ENCODE data around the gene OBP2A.
"Not testable (repeated sequence)": the region's sequence is repeated elsewhere in the genome, so short reads cannot be mapped to it uniquely, and the experiment has no call there.

OBP2A gene, protein sequence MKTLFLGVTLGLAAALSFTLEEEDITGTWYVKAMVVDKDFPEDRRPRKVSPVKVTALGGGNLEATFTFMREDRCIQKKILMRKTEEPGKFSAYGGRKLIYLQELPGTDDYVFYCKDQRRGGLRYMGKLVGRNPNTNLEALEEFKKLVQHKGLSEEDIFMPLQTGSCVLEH

DNA sequence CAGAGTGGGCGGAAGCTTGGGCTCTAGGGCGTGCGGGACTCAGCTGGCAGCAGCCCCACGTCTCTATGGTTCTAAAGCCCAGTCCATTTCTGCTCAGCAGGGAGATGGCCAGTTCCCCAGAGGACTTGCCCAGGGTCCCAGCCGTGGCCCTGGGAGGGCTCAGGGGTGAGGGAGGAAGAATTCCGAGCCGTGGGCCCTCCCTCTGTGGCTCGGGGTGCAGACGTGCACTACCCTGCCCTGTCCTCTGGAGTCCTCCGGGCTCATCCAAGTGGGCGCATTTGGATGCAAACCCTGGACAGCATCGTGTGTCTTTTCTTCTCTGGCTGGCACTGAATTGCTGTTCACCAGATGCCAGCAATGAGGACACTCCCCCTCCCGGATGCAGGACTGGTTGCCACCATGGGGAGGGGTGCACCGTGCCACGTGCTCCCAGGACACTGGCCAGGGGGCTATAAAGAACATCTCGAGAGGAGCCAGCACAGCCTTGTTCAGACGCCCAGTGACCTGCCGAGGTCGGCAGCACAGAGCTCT is at the start of gene OBP2A:
Gene OBP2A (plus strand): TSS at position 481 of the 531 bp plus-strand sequence. CDS start 55 bp downstream, outside the sequence.
- not testable (repeated sequence) for DNase-seq

DNA sequence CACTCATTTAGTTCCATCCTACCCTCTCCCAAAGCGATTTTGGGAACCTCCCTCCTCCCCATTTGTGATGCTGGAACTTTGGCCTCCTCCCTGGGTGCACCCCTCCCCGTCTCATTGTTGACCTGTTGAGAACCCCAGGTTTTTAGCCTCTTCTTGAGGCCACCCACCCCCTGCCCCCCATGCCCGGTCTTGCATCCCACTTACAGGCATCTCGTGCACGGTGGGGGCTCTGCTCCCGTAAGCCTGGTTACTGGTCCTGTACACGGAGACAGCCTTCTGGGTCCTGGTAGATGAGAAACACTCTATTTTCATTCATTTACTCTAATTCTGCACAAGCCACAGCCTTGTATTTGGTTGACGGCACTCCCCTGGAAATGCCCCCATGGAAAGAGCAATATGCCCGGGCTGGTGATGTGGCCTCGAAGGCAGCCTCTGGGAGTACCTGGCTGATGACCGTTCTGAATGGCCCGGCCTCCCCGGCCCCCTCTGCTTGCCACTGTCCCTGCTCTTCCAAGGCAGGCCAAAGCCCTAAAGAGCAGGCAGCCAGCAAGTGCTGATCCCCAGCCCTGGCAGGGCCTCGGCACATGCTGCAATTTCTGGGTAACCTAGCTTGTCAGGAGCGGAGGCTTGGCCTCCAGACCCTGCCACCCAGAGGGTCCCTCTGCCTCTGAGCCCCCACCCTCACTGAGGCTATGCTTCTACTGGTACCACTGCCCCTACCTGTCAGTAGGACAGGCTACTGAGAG is 47.4 kb upstream of the OBP2A start:
- DNase-seq = no peak

DNA sequence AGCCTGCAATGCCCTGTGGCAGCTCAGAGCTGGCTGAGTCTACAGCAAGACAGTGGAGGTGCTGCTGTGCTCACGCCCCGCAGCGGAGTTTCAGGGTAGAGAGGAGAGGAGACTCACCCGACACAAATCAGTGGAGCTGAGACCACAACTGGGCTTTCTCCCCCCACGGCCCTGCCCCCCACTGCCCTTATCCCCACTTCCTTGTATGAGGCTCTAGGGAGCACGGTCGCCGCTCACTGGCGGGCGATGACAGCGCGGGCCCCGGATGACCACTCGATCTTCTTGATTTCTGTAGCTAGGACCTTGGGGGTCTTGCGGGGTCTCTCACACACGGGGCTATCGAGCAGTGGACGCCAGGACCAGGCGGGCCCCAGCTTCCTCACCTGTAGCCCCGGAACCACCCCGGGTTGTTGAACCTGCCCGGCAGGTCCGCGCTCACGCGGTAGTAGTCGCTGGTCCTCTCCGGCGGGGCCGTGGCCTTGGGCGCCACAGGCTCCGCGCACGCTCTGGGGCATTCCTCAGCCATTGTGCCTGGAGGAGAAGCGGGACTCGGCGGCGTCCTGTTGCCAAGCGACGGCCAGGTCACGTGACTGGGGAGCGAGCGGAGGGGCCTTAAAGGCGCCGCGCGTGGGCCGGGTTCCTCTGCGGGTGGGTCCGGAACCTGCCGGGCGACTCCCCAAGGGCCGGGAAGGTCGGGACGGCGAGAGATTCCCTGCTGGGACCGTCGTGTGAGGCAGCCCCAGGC is 46.4 kb upstream of the OBP2A start:
- peak; percentile 77 to 79 for DNase-seq

DNA sequence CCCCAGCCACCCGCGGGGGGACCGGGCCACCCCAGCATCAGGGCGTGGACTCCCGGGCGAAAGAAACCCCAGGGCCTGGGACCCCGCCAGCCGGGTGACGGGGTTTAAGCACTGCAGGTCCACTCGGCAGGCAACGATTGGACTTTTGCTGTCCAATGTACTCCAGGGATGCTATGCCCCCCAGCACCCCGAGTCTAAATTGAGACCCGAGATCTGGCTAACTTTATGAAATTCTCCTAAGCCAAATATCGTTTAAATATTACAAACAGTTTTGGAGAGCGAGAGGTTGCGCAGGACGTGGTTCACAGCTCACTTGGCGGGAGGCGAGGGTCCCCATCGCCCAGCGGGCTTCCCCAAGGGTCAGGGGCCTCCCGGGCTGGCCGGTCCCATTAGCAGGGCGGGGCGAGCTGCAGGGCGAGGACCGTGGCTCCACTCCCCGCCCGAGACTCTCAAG is 45.8 kb upstream of the OBP2A start:
- peak in 1 of 2 experiments; percentile 50 for DNase-seq

DNA sequence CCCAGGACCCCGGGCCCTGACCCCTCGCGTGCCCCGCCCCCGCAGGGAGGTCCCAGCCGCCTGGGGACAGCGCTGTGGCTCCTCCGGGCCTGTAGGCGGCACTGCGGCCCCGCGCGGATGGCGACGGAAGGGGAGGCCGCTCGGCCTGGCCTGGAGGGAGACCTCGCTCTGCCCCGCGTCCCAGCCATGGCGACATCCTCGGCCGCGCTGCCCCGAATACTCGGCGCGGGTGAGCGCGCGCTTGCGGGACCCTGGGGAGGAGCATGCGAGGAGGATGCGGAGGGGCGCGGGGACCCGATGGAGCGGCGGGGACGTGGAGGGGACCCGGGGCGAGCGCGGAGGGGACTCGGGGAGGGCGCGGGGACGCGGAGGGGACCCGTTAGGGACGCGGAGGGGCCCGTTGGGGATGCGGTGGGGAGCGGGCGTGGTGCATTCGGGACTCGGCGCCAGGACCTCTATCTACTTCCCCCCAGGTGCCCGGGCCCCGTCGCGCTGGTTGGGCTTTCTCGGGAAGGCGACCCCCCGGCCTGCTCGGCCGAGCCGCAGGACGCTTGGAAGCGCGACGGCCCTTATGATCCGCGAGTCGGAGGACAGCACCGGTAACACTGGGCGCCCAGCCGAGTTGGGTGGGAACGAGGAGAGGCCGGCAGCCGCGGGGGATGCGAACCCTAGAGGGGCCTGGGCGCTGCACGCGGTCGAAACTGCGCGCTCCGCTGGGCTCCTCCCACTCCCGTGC is 45.2 kb upstream of the OBP2A start, which contains the start of gene MRPS2:
Gene MRPS2 (plus strand): TSS at position 158 of the 736 bp plus-strand sequence. CDS start 29 bp downstream, at position 187.
- peak; percentile 73 to 88 for DNase-seq

DNA sequence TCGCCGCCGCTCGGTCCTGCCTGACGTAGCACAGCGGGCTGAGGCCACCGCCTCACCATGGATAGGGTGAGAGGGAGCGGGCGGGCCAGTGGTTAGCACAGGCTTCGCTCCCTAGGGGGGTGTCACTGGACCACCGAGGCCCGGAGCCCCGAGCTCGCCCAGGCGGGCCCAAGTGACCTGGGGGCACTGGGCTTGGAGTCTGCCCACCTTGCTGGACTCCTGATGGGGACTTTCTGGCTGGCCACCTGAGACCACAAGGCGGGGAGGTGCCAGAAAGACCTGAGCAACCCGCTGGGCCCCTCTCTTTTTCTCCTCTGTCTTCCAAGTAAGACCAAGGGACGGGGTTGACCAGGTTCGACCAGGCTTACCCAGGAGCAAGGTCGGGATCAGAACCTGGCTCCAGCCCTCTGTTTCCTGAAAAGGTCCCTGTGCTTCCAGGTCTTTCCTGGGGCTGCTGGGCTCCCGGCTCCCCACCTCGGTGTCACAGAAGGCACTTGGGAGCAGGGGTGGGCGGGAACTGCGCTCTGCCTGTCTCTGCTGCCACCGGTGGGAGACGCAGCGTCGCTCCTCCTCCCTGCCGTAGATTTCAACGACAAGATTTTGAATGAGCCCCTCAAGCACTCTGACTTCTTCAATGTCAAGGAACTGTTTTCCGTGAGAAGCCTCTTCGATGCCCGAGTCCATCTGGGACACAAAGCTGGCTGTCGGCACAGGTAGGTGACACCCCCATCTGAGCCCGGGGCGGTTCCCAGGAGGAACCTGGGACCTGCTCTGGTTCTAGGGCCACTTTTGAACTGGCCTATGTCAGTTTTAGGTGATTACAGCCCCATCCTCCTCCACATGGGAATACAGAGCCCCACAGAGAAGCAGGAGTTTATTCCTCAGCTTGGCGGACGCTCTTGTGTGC is 44.4 kb upstream of the OBP2A start:
- DNase-seq = peak in 1 of 2 experiments; percentile 45

DNA sequence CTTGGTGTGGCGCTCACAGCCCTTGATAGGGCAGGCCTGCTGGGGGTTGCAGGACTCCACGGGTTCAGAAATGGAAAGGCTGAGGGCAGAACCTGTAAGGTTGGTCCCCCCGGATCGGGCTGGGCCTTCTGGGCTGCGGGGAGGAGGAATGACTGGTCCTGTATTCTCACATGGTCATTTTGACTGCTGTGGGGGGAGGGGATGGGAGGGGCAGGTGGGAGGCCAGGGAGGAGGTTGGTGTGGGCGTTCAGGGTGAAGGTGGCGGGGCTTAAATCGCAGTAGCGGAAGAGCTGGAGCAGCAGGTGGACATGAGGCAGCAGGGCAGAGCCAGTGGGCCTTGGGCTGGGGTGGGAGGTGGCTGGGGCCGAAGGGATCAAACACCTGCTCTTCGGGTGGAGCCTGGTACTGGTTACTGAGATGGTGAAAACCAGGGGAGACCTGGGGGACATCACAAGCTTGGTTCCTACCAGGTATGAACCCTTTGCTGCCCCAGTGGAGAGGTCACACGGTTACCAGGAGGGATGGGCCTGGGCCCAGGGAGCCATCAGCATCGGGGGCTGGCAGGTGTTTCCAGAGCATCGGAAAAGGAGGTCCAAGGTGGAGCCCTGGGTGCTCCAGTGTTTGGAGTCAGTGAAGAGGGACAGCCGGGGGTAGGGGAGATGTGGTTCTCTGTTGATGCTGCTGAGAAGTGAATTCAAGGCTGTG is 43.6 kb upstream of the OBP2A start:
- no peak for DNase-seq

DNA sequence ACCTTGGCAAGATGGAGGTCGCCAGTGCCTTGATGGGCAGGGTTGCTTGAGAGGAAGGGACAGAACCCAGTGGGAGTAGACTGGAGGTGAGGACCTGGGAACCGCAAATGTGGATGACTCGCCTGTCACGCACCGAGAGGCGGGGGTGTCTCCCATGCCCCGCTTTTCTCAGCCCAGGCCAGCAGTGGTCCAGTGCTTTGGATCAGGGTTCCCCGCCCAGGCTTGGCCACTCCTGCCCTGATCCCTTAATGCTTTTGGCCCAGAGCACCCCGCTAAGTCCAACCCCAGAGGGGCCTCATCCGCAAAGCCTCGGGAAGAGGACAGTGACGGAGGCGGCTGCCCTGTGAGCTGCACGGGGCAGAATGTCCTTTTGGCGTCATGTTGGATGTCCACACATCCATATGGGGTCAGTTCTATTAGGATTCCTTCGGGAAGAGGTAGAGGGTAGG is 43.0 kb upstream of the OBP2A start:
- DNase-seq = no peak

DNA sequence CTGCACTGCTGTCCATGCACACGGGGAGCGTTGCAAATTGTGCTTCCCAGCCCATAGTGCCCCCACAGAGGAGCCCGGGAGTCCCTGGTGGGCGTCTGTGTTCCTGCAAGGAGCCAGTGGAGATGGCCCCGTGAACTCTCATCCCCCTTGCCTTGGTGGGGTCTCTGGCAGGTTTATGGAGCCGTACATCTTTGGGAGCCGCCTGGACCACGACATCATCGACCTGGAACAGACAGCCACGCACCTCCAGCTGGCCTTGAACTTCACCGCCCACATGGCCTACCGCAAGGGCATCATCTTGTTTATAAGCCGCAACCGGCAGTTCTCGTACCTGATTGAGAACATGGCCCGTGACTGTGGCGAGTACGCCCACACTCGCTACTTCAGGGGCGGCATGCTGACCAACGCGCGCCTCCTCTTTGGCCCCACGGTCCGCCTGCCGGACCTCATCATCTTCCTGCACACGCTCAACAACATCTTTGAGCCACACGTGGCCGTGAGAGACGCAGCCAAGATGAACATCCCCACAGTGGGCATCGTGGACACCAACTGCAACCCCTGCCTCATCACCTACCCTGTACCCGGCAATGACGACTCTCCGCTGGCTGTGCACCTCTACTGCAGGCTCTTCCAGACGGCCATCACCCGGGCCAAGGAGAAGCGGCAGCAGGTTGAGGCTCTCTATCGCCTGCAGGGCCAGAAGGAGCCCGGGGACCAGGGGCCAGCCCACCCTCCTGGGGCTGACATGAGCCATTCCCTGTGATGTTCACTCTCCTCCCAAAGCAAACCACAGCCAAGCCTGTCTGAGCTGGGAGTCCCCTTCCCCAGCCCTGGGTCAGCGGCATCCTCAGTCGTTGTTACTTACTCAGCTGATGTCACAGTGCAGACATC is 42.3 kb upstream of the OBP2A start:
- DNase-seq = no peak

DNA sequence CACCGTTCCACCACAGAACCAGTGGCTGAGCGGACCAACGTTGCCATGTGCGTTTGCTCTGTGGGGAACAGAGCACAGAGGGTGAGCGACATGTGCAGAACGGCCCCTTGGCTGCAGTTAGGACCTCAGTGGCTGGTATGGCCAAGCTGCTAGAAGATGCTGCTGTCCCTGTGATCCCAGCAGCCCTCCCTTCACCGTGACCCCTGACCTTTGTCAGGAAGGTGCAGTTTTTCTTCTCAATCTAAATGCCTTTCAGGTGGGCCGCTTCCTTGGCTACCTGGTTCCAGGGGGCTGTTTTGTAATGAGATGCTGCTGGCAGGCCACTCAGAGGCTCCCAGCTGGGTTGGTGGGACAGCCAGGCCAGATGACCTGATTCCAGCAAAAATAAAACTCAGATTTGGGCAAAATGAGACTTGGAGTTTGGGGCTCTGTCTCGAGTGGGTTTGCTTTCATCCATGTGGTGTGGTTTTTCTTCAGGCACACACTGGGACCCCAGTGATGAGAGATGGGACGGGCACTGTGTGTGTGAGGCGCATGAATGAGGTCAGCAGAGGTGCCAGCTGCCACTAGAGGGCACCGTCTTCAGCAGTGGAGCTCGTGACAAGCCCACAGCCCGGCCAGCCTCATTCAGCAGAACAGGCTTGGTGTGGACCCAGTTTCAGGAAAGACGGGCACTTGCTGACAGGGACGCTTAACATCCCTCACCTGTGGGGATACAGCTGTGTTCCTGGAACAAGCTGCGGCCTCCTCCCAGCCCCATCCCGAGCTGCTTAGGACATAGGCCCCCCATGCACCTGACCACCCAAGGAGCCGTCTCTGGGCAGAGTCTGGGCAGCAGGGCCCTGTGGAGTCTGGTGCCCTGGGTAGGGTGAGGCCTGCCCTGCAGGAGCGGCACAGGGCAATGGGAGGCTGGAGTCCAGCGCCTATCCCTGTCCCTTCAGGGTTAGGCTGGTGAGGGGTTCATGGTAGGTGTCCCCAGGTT is 41.4 kb upstream of the OBP2A start:
- DNase-seq = no peak

DNA sequence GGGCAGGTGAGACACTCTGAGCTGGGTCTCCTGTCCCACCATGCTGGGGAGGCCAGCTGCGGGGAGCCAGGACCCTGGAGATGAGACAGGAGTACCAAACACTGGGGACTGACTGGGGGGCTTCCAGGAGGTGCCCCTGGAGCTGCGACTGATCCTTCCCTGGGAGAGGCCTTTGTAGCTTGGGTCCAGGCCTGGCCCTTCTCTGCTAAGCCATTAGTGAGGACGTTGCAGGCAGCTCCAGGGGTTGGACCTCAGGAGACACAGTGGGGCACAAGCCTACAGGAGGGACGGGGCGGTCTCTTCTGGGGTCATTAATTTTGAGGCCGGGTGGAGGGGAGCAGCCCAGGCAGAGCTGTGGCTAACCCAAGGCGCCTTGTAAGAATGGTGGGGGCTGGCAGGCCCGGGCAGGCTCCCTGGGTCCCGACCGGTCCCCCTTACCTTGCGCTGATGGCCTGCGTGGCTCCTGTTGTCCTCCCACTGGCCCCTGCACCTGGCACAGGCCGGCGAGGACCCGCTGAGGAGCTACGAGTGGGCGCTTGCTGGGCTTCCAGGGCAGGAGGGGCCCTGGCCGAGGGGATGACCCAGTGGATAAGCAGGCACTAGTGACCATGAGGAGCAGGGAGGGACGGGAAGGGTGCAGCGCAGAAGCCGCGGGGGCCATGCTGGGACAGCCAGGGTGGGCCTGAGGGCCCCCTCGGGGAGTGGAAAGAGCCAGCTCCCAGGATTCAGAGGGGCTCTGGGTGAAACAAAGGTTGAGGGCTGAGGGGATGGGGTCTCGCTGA is 40.3 kb upstream of the OBP2A start:
- DNase-seq = no peak

DNA sequence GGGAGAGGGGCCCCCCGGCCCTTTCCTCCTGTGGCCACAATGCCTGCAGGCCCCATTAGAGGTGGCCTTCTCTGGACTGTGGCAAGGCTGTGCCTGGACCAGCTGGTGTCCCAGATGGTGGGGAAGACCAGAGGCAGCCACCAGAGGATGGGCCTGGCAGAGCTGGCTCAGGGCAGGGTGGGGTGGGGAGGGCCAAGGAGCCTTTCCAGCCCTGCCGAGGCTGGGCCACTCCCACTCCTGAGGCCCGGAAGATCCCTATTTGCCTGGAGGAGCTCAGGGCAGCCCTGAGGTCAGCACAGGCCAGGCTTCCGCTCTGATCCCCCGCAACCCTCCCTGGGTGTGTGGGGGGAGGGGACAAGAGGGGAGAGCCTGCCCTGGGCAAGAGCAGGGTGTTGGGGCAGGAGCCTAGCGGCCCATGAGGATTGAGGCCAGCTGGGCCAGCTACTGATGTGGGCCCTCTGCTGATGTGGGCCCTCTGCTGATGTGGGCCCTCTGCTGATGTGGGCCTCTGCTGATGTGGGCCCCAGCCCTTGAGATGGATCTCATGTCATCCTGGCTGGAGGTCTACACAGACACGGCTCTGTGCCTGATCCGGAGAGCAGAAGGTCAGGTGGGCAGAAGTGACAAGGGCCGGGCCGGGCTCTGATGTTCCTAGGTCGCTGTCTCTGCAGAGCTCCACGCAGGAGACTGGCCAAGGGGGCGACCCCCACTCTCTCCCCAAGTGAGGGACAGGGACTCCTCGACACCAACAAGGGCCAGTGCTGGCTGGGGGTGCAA is 39.4 kb upstream of the OBP2A start:
- DNase-seq = no peak

DNA sequence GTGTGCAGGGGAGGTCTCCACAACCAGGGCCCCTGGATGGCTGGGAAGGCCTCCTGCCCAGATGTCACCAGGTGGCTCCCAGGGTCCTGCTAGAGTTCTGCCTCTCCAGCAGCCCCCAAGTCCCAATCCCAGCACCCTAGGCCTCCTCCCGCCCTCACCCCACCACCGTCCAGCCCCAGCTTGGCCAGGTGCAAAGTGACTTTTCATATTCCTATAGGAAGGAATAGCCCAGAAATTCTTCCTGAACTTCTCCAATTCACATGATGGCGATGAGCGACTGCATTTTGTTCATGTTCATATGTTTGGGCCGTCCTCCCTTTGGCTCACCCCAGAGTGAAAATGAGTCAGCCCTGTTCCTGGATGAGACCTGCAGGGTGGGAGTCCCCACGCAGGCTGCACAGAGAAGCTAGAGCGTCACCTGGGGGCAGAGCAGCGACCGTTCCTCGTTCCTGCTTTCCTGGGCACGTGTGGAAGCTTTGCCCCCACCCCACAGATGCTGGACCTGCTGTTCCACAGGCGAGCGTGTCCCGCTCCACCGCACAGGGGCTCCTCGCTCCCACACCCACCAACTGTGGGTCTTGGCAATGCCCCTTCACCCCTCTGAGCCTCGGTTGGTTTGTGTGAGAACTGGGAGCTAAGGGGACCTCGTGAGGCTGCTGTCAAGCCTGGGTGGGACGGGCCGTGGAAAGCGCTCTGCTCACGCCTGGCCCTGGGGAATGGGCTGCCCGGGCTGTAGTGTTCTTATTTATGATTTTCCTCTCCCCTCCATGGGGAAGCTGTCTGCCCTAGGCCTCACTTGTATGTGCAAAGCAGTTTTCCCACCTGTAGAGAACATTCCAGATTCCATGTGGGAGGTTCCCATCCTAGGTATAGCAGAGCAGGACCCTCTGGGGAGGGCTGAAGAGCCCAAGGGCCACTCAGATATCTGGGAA is 38.6 kb upstream of the OBP2A start:
- no peak for DNase-seq

DNA sequence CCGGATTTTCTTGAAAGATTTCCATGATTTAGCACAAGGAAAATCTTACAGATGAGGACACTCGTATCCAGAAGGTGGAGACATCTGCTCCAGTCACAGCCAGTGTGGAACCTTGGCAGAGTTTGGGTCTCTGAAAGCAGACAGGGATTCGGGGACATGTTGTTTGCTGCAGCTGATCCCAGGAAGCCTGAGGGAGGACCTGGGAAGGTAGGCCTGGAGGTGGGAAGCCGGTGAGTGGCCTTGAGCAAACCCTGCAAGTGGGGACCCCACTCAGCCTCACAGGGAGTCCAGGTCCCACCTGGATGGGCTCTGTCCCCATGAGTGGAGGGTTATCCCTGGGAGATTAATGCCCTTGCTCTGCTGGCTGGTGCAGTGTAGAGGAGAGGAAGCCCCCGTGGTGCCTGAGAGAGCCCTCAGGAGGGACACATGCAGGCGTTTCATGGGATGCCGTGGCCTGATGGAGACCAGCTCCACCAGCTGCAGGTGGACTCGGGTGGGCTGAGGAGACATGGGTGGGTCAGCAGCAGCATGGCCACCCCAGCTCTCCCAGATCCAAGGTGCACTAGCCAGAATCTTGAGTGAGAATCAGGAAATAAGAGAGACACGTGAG is 37.6 kb upstream of the OBP2A start:
- no peak for DNase-seq

DNA sequence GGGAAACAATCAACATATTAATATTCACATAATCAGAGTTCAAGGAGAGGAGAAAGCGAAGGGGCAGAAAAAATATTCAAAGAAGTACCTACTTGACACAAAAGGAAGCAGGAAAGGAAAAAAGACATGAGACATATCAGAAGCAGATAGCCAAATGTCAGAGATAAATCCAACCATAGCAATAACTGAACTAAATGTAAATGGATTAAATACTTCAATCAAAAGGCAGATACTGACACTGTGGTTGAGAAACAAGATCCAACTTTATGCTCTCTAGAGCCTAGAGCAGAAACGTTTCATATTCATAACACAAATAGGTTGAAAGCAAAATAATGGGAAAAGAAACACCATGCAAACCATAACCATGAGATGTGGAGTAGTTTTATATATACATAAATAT is 36.5 kb upstream of the OBP2A start:
- DNase-seq = no peak
